Activated CD4-positive, alpha-beta T cell treated with anti-CD3 and anti-CD28 coated beads for 48 hours (primary cell): Measurements from ENCODE around the gene NIF3L1.
"Not testable (repeated sequence)": the region's sequence is repeated elsewhere in the genome, so short reads cannot be mapped to it uniquely, and the experiment has no call there.

Experiments used
- DNase-seq: peaks from one replicate; pipeline ENCODE4 v3.0.0-alpha.2; 2020

Gene NIF3L1

GRCh38 chr2:200877443-200877842, 11.7 kb upstream of the NIF3L1 start:
- no peak for DNase-seq

- DNase-seq: no peak
Measured at GRCh38 chr2:200878289-200878880, 10.8 kb upstream of the NIF3L1 start.

GRCh38 chr2:200881715-200882249, 7.4 kb upstream of the NIF3L1 start:
- not testable (repeated sequence) for DNase-seq

- no peak for DNase-seq
Measured at GRCh38 chr2:200899482-200899881, 10.3 kb downstream of the NIF3L1 start.

- DNase-seq: peak; percentile 80
Measured at GRCh38 chr2:200901459-200902072, 12.4 kb downstream of the NIF3L1 start.

- peak; percentile 72 for DNase-seq
Measured at GRCh38 chr2:200905618-200906296, 16.6 kb downstream of the NIF3L1 start.

- no peak for DNase-seq
Measured at GRCh38 chr2:200909958-200910357, 20.8 kb downstream of the NIF3L1 start.

GRCh38 chr2:200913654-200914053, 24.5 kb downstream of the NIF3L1 start:
- DNase-seq: no peak

- DNase-seq: no peak
Measured at GRCh38 chr2:200922439-200922838, 33.3 kb downstream of the NIF3L1 start.

- no peak for DNase-seq
Measured at GRCh38 chr2:200929334-200930249, 40.4 kb downstream of the NIF3L1 start.

- DNase-seq: no peak
Measured at GRCh38 chr2:200930947-200931626, 41.9 kb downstream of the NIF3L1 start.

- no peak for DNase-seq
Measured at GRCh38 chr2:200939832-200940231, 50.7 kb downstream of the NIF3L1 start.

GRCh38 chr2:200943527-200944105, 54.4 kb downstream of the NIF3L1 start:
- no peak for DNase-seq

GRCh38 chr2:200944467-200945394, 55.6 kb downstream of the NIF3L1 start:
- peak; percentile 88 for DNase-seq

- DNase-seq: no peak
Measured at GRCh38 chr2:200945395-200945729, 56.2 kb downstream of the NIF3L1 start.

GRCh38 chr2:200950378-200950777, 61.2 kb downstream of the NIF3L1 start:
- DNase-seq: no peak
